Renal cortex interstitium (tissue), 11 donors: ENCODE data around the gene RERG. TPM values are rescaled to one million over a fixed set of nuclear protein-coding genes. Genes with fewer than 3 reads are reported as not detected.
A peak's percentile ranks its signal among the peaks of the same experiment; 100 is the strongest.

ENCODE experiments used
- DNase-seq, 11 donors: peaks; one replicate each; pipeline ENCODE4 v3.0.0-alpha.2; 2013; ENCODE audit warnings: low read depth in 9 of 11, low spot score in 4 of 11; ENCODE audit errors: extremely low read depth in 1 of 11
- polyA plus RNA-seq, 3 donors: library from polyadenylated mRNA; unstranded; fragments of 120-200 nt; gene quantifications; one replicate each; pipeline ENCODE4 v1.2.1, GENCODE V29; 2013; ENCODE audit not compliant: insufficient read length in 3 of 3

The RERG gene
- polyA plus RNA-seq, 3 donors, result 31.8 to 44.5 (median 35.9) TPM

DNA sequence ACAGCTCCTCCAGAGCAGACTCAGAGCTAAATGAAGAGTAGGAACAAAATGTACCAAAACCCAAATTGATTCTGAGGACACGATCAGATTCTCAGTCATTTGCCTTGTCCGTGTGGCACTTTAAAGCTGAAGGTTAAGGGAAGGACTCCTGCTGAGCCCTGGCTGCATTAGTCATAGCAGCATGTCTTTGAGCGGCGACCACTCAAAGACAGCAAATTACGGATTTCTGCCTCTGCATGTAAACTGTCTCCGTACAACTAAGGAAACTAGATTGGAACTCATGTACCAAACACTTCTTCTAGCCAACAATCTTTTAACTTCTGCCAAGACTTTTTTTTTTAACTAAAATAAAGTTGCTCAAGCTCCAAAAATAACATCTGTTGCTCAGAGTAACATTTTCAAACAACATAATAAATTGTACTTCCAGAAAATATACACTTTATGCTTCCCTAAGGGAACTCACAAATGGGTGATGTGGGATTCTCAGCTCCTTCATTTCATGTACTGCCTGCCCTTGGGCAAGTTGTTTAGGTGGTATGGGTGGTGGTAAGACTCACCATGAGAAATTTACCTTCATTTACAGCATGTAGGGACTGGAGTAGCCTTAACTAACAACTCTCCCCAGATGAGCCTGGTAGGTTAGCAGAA, 56.1 kb downstream of the RERG start:
- no peak for DNase-seq

DNA sequence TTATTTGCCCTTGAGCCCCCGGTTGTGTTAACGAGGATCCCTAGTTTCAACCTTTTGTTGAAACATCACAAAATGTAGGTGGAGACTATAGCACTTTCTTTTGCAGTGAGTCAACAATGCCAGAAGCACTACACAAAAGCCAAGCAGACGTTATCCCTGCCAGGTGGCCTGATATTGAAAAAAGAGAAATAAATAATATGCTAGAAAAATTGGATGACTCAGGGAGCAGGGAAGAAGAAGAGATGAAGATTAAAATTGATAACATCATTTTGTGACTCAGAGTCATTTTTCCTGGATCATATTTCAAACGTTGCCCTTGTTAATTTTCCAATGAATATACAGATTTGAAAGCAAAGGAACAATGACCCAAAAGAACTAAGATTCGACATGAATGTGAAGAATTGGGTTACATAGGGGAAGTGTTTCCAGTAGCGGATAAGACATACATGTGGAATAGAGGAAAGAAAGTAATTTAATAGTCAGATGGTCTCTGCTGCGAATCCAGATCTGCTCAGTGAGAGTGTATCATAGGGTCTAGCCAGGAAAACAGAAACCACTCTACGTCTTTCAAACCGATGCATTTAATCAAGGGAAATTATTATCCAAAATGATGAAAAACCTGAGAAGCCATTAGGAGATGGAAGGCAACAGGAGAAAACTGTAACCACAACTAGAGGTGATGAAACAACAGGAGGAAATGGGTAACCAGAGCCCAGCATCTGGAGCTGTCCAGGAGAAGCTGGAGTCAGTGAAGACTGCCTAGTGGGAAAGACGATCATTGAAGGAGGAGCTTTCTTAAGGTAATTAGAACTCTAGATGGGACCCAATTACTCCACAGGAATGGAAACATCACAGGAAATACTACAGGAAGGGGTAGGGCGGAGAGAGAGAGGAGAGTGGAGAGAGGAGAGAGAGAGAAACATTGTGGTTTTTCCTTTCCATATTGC, 57.9 kb downstream of the RERG start:
- no peak for DNase-seq

DNA sequence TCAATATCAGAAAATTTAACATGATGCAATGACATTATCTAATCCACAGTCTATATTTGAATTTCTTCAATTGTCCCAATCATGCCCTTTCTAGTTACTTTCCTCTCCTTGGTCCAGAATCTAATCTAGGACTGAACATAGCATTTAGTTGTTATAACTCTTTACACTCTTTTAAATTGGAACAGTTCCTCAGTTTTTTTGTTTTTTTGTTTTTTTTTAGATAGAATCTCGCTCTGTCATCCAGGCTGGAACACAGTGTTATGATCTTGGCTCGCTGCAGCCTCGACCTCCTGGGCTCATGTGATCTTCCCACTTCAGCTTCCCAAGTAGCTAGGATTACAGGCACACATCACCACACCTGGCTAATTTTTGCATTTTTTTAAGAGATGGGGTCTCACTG, 63.1 kb downstream of the RERG start:
- no peak for DNase-seq

DNA sequence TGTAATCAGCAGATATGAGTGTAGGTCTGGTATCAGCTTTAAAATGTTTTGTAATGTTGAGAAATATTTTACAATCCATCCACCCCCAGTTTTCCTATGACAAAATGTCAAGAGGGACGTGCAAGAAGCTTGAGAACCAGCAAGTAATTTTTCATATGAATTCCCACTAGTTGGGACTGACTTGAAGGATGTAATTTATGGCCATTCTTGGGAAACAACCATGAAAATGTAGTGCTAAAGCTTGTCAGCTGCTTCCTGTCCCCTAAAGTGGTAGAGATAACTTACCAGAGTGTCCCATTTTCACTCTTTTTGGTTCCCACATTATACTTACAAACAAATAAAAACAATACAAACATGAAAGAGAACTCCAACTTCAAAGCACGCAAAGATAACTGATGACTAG, 63.9 kb downstream of the RERG start:
- DNase-seq, result peak in 7 of 11 donors; percentile 19 to 73 (median 53)

DNA sequence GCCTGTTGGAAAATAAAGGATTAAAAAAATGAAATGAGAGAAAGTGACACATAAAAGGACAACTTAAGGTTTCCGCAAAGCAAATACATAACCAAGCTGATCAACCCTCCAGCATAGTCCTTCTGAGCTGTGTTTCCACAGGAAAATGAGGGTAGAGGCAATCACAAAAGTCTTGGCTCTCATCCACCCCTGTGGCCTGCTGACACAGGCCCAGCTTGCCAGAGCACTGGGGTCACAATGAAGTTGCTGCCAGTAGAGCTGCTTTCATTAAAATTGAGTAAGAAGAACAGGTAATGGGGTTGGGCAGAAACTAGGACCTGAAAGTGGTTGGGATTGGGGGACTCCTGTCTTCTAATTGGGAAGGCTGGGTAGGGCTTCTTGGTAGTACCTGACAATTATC, 65.9 kb downstream of the RERG start:
- DNase-seq, result no peak

DNA sequence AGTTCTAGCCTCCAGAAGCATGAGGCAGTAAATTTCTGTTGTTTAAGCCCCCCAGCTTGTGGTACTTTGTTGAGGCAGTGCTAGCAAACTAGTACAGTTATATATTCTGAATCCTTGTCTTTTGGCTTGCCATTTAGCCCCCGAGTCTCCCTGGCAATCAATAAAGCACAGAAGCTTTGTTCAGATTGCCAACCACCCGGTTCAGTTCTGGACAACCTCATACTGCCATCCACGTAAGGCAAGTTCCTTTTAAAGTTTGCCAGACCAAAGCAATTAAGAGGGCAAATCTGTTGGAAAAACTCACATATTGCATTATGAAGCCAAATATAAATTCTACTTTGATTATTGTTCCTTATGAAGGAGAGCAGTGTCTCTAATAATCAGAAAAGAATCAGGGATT, 67.1 kb downstream of the RERG start:
- no peak for DNase-seq

DNA sequence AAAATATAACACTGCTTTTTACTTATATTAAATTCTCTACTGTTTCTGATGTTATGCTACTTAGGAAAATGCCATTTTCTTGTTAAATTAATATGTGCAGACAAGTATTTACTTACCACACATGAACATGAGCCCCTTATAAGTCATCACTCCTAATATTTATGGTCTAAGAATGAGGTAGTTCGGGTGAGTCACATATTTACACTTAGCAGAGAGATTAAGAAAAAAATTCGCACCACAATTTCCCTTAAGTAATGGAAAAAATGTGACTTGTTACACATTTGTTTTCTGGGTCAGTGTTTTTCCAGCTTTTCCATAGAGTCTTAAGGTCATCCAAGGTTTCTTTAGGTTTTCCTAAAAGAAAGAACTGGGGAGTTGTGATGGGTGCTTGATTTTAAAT, 68.3 kb downstream of the RERG start:
- DNase-seq, result no peak

DNA sequence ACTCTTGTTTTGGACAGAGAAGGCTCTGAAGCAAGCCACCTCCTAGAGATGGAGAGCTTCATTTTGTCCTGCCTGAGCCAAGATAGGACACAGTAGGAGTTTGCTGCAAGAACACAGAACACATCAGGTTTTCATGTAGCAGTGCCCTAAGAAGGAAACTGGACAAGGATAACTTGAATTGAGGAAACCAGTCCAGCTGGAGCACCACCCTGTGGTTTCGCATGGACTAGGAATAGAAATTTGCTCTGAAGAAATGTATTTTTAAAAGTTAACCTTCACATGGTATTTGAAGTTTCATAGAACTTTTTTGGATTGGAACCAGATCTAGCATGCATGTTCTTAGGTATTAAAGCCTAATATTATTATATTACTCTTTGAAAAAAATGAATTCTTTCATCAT, 68.8 kb downstream of the RERG start:
- no peak for DNase-seq

DNA sequence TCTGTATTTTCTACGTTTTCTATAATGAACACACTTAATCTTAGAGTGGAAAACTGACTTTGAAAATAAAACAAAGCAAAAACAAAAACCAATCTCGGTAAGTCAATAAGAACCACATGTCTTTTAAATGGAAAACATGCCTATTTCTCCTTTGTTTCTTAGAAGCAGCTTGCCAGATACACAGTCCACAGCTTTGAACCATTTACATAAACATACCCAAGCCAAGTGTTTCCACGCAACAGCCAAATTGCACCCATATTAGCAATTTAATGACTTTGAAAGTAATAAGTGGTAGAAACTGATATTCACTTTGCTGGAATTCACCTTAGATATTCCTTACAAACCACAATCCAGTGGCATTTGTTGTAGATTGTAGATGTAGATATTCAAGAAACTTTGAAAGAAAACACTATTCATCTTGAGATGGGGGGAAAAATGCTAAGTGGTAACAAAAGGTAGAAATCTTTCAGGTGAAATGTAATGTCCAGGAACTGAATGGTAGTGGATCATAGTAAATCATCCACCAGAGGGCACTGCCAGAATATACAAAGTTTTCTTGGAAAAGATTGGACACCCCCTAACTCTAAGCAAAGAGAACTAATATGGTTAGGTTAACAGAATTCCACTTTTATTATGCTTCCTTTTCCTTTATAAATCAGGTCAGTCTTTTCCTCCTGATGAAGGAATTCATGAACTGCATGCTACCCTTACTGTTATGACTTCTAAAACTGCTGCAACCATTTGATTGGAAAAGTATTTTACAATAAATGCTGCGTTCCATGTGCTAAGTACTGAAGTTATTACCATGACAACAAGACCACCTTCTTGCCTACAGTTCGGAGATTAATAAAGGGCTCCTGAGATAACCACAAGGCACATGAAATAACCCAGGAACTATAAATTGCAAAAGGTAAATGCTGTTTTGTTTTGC, 69.8 kb downstream of the RERG start:
- DNase-seq, result peak in 2 of 11 donors; percentile 46 to 50

DNA sequence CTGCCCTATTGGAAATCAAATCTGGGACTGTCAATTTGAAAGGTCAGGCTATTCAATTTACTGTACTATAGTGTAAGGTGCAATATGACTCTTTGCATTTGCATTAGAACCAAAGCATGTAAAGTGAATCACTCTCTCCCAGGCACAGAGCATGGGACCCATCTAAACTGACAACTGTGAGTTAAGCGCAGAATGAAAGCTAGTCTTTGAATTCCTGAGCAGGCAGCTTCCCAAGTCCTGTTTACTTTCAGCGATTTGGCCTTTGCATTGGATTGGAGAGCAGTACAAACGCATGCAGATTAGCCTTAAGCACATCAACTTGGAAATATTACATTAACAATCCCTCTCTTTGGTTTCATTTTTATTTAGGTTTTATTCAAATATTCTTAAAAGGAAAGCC, 74.6 kb downstream of the RERG start:
- DNase-seq, result no peak

DNA sequence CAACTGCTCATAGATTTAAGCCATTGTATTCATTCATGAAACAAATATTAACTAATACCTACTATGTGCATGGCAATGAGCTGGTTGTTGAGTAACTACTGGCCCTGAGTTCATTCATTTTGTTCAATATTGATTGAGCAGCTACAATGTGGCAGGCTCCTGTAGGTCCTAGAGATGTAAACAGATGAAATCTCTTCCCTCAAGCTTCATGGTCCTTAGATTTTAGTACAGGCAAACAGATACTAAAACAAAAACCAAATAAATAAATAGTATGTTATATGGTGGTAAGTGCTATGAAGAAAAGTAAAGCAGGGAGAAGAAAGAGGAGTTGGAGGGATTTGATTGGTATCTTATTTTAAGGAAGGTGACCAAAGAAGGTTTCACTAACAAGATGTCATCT, 77.8 kb downstream of the RERG start:
- no peak for DNase-seq

DNA sequence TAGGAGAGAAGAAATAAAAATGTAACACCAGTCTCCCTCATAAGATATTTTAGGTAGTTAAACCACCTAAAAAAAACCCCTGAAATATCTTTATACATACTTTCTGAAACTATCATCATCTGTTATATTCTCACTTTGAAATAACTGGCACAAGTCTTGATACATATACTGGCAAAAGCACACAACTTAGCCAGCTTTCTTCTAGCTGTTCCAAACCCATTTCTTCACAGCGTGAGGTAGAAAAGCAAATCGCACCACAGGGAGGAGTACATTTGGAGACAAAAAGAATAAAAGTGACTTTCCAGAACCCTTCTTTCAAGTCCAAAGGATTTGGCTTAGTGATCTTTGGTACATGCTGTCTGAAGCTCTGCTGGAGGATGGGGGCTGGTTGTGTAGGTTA, 78.5 kb downstream of the RERG start:
- no peak for DNase-seq

DNA sequence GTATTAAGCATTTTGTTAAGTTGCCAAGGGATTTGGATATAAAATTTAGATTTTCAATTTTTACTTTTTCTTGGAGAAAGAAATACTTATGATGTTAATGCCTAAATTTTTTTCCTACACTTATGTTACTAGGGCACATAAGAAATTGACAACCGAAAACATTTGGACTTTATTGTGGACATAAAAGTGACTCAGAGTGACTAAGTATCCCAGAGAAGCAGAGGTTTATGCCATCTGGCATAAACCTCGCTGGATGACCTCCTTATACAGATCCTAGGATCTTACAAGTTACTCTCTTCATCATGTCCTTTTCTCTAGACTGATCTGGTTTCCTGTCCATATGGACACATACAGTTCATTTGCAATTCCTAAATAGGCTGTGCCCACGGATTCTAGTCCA, 89.8 kb downstream of the RERG start:
- DNase-seq, result no peak

DNA sequence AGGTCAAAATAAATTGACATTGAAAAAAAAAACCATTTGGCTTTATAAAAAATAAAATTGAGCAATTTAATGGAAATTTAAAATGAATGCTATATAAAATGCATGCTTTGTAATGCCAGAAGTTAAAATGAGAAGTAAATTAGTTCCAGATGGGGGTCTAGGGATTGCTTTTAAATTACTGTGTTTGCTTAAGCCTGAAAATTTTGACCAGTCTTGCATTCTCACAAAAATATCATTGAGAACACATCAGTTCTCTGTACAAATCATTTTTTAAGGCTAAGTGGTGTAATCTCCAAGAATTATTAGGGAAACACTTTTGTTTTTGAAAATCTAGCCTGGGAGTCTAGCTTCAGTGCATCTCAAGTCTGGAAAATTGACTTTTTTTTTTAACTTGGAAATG, 90.7 kb downstream of the RERG start:
- no peak for DNase-seq

DNA sequence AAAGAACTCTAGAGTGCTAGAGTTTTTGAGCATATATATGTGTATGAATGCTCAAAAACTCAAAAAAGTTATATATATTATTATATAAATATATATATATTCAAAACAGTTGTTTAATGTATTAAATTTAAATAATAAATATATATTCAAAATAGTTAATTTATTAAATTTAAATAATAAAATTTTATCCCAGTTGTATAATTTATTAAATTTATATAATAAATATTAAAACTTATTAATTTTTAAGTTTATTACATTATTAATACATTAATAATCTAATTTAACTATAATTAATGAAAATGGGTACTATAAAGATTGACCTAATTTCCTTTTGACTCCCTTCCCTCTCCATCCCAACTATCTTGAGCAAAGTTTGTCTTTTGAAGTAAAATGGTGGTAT, 97.8 kb downstream of the RERG start:
- DNase-seq, result no peak

DNA sequence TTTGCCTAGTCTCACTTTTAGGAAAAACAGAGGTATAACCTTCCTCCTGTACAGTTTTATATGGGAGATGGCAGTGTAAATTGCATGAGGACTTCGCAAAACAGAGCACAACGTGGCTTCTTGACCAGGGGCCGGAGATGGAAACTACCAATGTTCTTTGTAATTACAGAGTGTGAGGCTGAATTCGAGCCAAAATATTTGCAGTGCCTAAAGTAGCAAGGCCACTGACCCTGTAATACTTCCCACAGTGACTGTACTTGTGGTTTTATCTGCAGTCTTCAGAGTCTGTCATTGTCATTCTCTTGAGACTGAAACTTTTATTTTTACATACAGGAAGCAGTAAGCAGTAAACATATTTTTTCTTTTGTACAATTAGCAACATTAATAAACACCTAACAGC, 98.9 kb downstream of the RERG start:
- DNase-seq, result no peak

DNA sequence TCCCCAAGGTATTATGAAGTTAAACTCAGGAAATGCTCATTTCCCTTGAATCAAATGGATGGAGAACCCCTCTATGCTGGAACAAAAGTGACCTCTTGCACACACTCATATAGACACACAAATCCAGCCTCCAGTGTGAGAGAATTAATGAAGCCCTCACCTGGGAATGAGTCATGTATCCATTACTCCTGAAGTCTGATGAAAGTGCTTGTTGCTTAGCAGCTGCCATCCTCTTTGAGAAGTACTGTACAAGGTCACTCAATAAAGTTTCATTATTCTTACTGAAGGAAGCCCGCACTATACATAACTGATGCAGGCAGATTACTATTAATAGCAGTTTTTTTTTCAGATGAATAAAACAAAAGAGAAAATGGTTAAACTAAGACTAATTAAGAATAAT, 102.3 kb downstream of the RERG start:
- DNase-seq, result peak in 1 of 11 donors; percentile 4

DNA sequence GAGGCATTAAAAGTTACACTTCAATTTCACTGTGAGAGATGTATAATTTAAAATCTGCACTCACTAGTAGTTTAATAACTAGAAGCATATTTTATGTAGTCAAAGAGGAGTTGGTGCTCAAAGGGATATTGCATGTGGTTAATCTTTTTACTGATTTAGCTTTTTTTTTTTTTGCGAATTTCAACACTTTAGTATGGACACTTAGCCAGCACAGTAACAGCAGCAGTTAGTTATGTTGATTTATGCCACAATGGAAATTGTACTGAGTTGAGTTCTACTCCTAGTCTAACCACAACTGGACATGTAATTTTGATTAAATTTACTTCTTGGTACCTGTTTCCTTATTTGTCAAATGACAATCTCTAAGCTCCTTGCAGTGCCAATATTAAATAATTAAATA, 104.2 kb downstream of the RERG start:
- no peak for DNase-seq

DNA sequence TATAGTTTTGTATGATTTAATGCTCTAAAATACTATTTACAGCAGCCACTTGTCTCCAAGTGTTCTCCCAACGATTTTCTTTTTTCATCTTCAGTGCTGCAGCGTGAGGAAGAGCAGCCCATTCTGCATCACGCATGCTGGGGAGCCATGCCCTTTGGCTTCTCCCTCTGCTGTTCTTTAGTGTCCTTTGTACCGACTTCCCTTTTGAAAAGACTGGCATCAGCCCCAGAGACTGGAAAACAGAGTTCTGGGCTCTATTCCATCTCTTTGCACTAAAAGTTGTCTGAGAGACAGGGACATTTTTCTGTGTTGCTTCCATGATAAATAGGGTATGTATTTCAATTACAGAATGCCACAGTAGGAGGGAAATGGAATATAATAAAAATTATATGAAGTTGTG, 105.1 kb downstream of the RERG start:
- peak in 1 of 11 donors; percentile 8 for DNase-seq

DNA sequence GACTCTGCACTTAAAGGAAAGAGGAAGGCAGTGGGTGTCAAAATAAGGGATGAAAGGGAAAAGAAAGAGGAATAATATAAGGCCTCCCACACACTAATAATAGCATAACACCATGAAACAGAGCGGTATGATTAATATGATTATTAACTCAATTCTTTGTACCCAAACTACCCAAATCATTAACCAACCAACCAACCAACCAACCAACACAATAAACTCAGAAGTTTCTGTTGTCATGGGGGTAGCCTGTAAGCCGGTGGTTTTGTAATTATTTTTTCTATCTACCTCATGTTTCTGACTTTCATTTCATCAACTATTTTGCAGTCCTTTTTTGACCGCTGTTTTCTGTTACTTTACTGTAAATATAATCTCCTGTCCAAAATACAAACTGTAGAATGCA, 105.8 kb downstream of the RERG start:
- no peak for DNase-seq
